NCI-H748 (cell line): Measurements from ENCODE around the gene NLRP4.

Source experiments
- DNase-seq: peaks from one replicate; lab custom pipeline; 2025; ENCODE audit not compliant: unreplicated experiment; lab: John Stamatoyannopoulos, UW

NLRP4 gene

DNA sequence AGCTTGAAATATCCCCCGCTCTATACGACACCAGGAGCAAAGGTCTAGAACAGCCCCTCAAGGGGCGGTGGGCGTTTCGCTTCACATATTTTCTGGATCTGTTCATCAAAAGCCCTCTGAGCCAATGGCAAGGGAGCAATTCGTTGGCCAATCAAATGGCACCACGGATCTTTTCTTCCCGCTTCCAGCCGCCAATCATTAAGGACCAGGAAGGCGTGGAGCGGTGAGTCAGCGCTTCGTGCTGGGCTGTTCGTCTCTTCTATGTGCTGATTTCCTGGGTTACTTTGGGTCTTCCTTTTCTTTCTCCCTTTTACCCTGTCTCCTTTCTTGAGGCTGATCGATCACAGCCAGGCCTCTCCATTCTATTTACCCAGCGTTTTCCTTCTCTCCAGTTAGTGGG is at the start of gene NLRP4:
NLRP4 (plus strand) TSS at position 201 of the 400 bp plus-strand sequence. CDS start 15,541 bp downstream, outside the sequence.
- no peak for DNase-seq

DNA sequence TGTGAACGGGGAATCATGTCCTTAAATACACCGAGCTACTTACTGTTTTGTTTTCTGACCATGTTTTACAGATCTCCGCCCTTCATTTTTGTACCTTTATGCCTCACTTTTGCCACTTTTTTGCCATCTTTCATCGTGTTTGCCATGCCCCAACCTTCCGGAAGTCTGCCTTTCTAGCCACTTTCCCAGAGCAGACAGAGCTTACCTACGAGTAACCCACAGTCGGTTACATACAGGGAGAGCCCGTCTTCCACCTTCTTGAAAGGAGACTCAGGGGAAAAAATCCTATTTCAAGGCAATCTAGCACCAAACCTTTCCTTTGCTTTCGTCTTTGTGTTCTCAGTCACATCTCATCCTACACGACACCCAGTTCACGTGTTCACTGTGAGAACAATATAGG is 41.3 kb upstream of the NLRP4 start:
- DNase-seq = no peak

DNA sequence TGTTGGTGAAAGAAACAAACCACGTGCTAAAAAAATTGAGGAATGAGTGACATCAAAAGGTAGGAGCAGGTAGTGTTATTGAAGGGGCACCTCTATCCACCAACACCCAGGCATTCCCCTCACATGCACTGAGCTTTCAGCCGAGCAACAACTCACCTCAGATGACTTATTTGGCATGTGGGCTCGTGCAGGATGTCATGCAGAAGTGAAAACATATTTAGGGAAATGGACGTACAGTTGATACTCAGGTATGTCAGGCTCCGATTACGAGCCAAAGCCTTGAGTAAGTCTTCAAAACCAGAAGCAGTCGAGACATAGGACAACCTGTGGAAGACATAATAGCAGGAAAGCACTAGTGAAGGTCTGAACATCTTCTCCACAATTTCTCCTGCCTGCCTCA is 34.9 kb upstream of the NLRP4 start:
- DNase-seq = no peak

GRCh38 chr19:55802281-55802680 is 34.1 kb upstream of the NLRP4 start:
- no peak for DNase-seq

- DNase-seq = peak; percentile 98
Measured at GRCh38 chr19:55809381-55810058, 26.8 kb upstream of the NLRP4 start.

DNA sequence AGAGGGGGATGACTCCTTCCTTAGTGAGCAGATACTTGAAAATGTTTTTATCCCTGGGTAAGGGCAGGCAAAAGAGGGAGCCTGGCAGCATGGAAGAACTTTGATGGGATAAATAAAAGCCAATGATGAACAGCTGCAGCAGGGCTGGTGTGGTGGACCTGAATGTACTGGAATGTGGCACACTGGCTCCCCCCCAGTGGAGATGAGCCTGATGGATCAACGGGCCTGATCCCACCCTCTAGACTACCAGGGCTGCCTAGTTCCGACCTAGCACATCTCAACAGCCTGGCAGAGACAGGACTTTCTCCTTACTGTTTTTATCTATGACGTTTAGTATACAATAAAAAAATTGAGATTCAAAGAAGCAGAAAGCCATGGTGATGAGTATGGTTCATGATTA is 25.0 kb upstream of the NLRP4 start:
- no peak for DNase-seq

GRCh38 chr19:55812449-55812848 is 23.9 kb upstream of the NLRP4 start:
- DNase-seq = no peak

DNA sequence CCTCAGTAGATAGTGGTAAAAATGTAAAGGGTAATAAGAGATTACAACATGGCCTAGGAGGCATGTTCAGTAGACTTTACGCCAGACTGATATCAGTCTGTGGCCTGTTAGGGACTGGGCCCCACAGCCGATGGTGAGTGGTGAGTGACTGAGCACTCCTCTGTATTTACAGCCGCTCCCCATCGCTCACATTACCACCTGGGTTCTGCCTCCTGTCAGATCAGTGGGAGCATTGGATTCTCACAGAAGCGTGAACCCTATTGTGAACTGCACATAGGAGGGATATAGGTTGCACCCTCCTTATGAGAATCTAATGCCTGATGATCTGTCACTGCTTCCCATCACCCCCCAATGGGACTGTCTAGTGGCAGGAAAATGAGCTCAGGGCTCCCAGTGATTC is 22.4 kb upstream of the NLRP4 start:
- no peak for DNase-seq

- DNase-seq = no peak
Measured at GRCh38 chr19:55820037-55820436, 16.3 kb upstream of the NLRP4 start.

- no peak for DNase-seq
Measured at GRCh38 chr19:55830656-55831055, 5.7 kb upstream of the NLRP4 start.

GRCh38 chr19:55831846-55832245 is 4.5 kb upstream of the NLRP4 start, which contains the start of gene NLRP11:
NLRP11 (minus strand) TSS chr19:55831999; CDS start chr19:55818174, 13,825 bp downstream.
- DNase-seq = peak; percentile 19

- DNase-seq = no peak
Measured at GRCh38 chr19:55832676-55833075, 3.7 kb upstream of the NLRP4 start.

- DNase-seq = no peak
Measured at GRCh38 chr19:55838251-55838650, 1.9 kb downstream of the NLRP4 start.

DNA sequence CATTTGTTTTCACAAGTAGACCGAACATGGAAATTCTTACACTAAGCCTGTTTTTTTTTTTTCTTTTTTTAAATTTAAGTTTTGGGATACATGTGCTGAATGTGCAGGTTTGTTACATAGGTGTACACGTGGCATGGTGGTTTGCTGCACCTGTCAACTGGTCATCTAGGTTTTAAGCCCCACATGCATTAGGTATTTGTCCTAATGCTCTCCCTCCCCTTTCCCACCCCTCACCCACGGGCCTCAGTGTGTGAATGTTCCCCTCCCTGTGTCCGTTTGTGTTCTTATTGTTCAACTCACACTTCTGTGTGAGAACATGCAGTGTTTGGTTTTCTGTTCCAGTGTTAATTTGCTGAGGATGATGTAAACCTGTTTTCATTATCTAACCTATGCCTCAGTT is 2.6 kb downstream of the NLRP4 start:
- DNase-seq = no peak

DNA sequence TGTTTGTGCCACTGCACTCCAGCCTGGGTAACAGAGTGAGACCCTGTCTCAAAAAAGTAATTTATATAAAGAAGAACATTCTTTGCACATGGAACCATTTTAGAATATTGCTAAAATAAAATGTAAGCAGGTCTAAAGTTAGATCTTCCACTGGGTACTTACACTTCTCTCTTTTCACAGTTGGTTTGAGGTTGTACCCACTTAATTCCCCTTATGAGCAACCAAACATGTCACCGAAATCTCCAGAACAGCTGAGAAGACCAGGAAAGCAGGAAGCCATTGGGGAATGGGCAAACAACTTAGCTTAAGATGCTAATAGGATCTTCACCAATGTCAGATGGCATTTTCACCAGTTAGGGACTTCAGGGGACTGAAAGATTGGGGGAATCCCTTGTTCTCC is 18.8 kb downstream of the NLRP4 start:
- DNase-seq = no peak

DNA sequence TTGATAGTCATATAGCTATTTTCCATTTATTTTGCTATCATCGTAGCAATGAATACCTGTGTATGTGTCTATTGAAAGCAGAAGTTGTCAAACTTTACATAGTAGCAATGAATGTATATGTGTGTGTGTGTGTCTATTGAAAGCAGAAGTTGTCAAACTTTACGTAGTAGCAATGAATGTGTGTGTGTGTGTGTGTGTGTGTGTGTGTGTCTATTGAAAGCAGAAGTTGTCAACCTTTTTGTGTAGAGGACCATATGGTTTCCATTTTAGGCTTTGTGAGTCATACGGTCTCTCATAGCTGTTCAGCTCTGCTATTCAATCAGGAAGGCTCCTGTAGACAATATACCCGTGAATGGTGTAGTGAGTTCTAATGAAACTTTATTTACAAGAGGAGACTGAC is 20.8 kb downstream of the NLRP4 start:
- DNase-seq = no peak

GRCh38 chr19:55857974-55858373 is 21.6 kb downstream of the NLRP4 start:
- DNase-seq = no peak

- DNase-seq = no peak
Measured at GRCh38 chr19:55858401-55858800, 22.1 kb downstream of the NLRP4 start.

DNA sequence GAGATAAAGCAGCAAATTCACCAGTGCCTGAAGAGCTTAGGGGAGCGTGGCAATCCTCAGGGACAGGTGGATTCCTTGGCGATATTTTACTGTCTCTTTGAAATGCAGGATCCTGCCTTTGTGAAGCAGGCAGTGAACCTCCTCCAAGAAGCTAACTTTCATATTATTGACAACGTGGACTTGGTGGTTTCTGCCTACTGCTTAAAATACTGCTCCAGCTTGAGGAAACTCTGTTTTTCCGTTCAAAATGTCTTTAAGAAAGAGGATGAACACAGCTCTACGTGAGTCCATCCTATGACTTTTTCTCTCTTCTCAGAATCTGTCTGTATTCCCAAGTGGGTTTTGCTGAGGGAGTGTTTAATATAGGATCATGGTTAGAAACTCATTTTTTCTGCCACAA is 22.6 kb downstream of the NLRP4 start:
- no peak for DNase-seq

GRCh38 chr19:55866521-55866920 is 30.2 kb downstream of the NLRP4 start:
- no peak for DNase-seq

GRCh38 chr19:55867101-55867500 is 30.8 kb downstream of the NLRP4 start:
- no peak for DNase-seq

DNA sequence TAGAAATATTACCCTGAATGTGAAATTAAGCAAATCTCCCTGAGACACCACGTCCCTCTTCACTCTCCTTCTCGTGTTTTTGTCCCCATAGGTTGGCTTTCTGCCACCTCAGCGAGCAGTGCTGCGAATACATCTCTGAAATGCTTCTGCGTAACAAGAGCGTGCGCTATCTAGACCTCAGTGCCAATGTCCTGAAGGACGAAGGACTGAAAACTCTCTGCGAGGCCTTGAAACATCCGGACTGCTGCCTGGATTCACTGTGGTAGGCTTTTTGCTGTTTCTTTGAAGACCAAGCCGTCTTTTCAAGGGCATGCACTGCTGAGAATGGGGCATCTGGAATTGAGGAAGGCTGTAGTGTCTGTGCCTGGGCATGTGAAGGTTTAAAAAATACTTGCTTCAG is 34.4 kb downstream of the NLRP4 start:
- no peak for DNase-seq

DNA sequence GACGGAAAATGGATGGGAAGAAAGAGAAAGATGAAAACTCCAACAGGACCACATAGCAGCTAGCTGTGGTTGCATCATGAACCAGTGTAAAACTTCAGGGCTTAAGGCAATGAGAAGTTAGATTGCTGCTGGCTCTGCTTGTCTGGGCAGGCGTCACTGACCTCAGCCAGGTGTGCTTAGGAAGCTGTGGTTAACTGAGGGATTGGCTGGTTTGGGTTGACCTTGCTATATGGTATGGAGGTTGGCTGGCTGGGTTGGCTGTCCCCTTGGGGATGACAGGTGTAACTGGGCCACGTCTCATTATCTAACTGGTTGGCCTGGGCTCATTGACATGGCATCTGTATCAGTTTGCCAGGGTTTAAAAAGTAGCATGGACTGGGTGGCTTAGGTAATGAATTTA is 40.9 kb downstream of the NLRP4 start:
- DNase-seq = no peak
